Lower lobe of right lung (tissue), 2 donors: ENCODE results near the gene SMYD3. TPM values are rescaled to one million over a fixed set of nuclear protein-coding genes. Genes with fewer than 3 reads are reported as not detected.

Experiments used
- ATAC-seq, 2 donors: fragments of 200-7000 bp; cut with Tn5 transposase; one replicate each; pipeline ENCODE4 v1.9.1; 2020 to 2022; ENCODE audit warnings: mild to moderate bottlenecking in 2 of 2, moderate library complexity in 2 of 2
- DNase-seq: peaks from one replicate; pipeline ENCODE4 v3.0.0-alpha.2; 2020
- H3K27ac ChIP-seq: fragments of 200-600 bp; one replicate; pipeline ENCODE4 v1.8.0; 2022
- H3K27me3 ChIP-seq: fragments of 200-600 bp; one replicate; pipeline ENCODE4 v1.8.0; 2022; ENCODE audit warnings: low read depth
- H3K36me3 ChIP-seq: fragments of 200-600 bp; one replicate; pipeline ENCODE4 v1.8.0; 2022; ENCODE audit warnings: mild to moderate bottlenecking
- H3K4me1 ChIP-seq: fragments of 200-600 bp; one replicate; pipeline ENCODE4 v1.8.0; 2022
- H3K4me3 ChIP-seq: fragments of 200-600 bp; one replicate; pipeline ENCODE4 v1.8.0; 2022; ENCODE audit warnings: mild to moderate bottlenecking
- H3K9me3 ChIP-seq: fragments of 200-600 bp; one replicate; pipeline ENCODE4 v1.8.0; 2022
- intact Hi-C: fragments of 100-400 bp; cut with DNase I; formaldehyde crosslinking; loops from one replicate; pipeline ENCODE4 v1.11.0; 2022
- total RNA-seq: library from RNA; stranded (reverse); fragmentation: NEBNext Ultra II Directional; extraction: Animal tissue kit (Norgen Biotek cat#: 25700); gene quantifications from one replicate; pipeline ENCODE4 v1.2.1, GENCODE V29; 2021
- TF ChIP-seq, protein P1 (sequence below): fragments of 200-600 bp; IDR thresholded peaks from one replicate; pipeline ENCODE4 v1.8.0; 2022; ENCODE audit warnings: antibody characterized with exemption, mild to moderate bottlenecking
- donor health status: DM: no; HTN: yes; CAD: no; lungs with severe emphysema.

Gene SMYD3
- total RNA-seq, 1 donor from 2014 or later = 20.5 TPM

DNA sequence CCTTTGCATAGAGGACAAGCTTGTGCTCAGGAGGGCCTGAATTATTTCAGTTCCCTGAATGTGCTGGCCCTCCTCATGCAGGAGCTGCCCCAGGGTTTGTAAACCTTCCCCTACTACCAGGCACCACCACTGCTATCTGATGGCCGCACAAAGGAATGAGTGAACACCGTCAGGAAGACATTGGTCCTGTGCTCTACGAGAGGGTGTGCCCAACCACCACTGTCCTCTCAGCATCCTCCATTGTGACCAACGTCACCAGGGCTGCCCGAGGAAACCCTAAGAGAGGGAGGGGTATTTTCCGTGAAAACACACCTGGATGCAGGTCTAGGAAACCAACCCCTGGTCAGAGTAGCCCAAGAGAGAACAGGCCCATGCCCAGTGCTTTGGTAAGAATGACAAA, 694.8 kb downstream of the SMYD3 start:
- intact Hi-C loops = no loop called here
- Histone ChIP-seq H3K4me1 (peaks cover 15% of the 10 kb centered on the region), H3K36me3 (no peaks in the 10 kb centered on the region), H3K27ac (no peak overlapping the region), H3K27me3 (no peaks in the 10 kb centered on the region), H3K4me3 (no peak overlapping the region), H3K9me3 (no peaks in the 10 kb centered on the region)
- ATAC-seq = no peak
- no peak for DNase-seq
- TF ChIP-seq, protein P1, sequence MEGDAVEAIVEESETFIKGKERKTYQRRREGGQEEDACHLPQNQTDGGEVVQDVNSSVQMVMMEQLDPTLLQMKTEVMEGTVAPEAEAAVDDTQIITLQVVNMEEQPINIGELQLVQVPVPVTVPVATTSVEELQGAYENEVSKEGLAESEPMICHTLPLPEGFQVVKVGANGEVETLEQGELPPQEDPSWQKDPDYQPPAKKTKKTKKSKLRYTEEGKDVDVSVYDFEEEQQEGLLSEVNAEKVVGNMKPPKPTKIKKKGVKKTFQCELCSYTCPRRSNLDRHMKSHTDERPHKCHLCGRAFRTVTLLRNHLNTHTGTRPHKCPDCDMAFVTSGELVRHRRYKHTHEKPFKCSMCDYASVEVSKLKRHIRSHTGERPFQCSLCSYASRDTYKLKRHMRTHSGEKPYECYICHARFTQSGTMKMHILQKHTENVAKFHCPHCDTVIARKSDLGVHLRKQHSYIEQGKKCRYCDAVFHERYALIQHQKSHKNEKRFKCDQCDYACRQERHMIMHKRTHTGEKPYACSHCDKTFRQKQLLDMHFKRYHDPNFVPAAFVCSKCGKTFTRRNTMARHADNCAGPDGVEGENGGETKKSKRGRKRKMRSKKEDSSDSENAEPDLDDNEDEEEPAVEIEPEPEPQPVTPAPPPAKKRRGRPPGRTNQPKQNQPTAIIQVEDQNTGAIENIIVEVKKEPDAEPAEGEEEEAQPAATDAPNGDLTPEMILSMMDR = no peak

DNA sequence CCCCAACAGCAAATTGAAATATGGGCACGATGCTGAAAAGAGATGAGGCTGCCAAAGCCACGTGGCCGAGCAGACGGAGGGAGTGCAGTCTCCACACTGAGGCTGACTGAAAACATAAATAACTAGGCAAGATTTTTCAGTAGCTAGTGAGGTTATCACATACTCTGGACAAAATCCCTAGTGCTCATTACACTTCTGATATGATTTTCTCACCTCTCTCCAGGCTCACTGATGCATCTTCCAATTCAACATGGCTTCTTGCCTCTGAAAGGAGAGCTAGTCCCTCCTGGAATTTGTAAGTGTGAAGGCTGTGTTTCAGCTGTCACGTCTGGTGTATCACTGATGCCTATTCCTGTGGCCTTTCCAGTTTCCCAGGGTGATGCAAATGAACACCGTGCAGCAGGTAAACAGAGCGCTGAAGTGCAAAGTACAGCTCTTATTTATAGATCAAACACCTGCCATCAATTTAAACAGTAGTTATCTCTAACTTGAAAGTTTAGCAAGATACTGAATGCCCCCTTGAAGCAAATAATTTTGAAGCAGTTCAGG, 696.2 kb downstream of the SMYD3 start:
- ATAC-seq = no peak
- Histone ChIP-seq H3K27ac (no peak overlapping the region), H3K27me3 (no peaks in the 10 kb centered on the region), H3K36me3 (no peaks in the 10 kb centered on the region), H3K4me3 (no peak overlapping the region), H3K9me3 (no peaks in the 10 kb centered on the region), H3K4me1 (peaks cover 20% of the 10 kb centered on the region)
- intact Hi-C loops = no loop called here
- TF ChIP-seq, protein P1 = no peak
- DNase-seq = no peak

DNA sequence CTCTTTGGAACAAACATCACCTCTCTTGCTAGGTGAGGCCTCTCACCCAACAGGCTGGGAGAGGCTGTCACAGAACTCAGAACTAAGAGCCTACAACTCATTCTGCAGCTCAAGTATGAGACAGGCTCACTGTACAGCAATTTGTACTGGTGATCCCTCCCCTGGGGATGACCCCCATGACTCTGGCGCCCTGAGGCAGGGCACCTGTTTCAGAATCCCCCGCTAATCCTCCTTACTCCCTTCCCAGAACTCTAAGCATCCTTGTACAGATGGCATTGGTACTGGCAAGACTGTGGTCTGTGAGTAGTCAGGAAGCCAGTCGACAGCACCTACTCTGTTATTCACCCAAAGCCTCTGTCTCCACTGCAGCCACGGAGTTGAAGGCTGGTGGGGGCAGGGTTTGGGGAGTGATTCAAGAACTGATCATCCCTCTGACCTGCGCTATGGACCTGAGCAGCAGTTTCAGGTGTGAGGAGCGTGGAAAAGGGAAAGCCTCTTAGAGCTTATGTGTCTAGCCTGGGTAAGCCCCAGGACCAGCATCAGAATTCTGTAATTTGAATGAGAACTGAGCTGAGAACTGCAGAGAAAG, 696.8 kb downstream of the SMYD3 start:
- no peaks in the 10 kb centered on the region for H3K36me3 ChIP-seq

DNA sequence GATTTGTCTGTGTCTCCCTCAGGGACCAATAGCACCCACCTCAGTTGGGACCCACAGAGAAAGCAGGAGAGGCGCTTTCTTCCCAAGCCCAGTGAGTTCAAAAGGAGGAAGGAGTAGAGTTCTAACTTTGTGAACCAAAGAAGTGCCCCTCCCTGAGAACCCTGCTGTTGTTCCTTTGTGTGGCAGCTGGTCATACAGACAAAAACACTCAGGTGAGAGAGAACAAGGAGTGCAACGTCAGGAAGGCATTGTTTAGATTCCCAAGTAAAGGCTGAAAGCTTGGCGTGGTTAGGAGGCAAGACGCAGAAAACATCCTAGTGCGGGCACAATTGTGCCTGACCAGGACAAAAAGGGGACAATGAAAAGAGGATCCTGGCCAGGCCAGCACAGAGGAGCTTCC, 697.7 kb downstream of the SMYD3 start:
- no peaks in the 10 kb centered on the region for H3K9me3 ChIP-seq
- H3K27ac ChIP-seq = no peak overlapping the region
- intact Hi-C loops = no loop called here
- H3K27me3 ChIP-seq = no peaks in the 10 kb centered on the region
- H3K4me1 ChIP-seq = peaks cover 20% of the 10 kb centered on the region
- H3K4me3 ChIP-seq = no peak overlapping the region
- TF ChIP-seq, protein P1 = no peak
- no peak for ATAC-seq
- H3K36me3 ChIP-seq = no peaks in the 10 kb centered on the region
- no peak for DNase-seq

More for the DNA sequence above, 696.8 kb downstream of the SMYD3 start:
- Histone ChIP-seq H3K4me1 (peaks cover 20% of the 10 kb centered on the region), H3K27ac (no peak overlapping the region), H3K9me3 (no peaks in the 10 kb centered on the region), H3K27me3 (no peaks in the 10 kb centered on the region), H3K4me3 (no peak overlapping the region)
- DNase-seq (no peak), ATAC-seq (no peak)
- intact Hi-C loops = no loop called here
- TF ChIP-seq, protein P1 = no peak

DNA sequence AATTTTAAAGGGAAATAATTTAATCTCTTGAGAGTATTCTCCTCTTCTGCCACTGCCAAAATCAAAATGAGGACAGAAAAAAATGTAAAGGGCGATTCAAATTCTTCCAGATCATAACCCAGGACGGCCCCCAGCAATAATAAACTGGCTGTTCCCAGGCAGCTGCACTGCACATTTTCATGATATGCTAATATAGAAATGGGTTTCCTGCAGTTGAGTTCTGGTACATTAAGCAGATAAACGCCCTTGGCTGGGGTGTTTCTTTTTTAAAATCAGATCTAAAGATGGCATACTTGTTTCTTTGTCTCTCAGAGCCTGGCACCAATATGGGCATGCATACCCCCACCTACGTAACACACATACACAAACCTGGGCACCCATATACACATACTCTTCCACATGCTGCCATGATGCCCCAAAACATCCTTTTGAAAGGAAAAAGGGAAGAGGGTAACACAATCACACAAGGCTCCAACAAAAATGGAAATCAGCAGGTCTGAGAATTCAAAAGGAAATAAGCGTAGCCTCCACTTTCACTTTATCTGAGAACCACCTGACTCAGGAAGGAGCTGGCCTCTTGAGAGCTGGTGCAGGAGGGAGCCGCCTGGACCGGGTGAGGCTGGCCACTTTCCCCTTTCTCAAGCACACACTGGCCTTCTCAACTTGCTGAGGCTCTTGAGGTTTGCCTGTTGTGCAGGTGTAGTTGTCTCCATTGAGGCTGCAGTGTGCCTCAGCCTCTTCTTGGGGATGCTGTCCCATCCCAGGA, 698.9 kb downstream of the SMYD3 start:
- intact Hi-C loops = no loop called here
- peak overlapping the region; percentile 14 for H3K4me3 ChIP-seq
- ATAC-seq (peak; percentile 92 to 97), DNase-seq (peak; percentile 81)
- H3K27me3 ChIP-seq = no peaks in the 10 kb centered on the region
- H3K9me3 ChIP-seq = no peaks in the 10 kb centered on the region
- H3K27ac ChIP-seq = peak overlapping the region; percentile 70
- TF ChIP-seq, protein P1 = no peak
- H3K4me1 ChIP-seq = peaks cover 20% of the 10 kb centered on the region
- no peaks in the 10 kb centered on the region for H3K36me3 ChIP-seq
